HG03521 (cell line): Measurements from ENCODE around the gene FBXO9.
"Not testable (repeated sequence)": the region's sequence is repeated elsewhere in the genome, so short reads cannot be mapped to it uniquely, and the experiment has no call there.

Source experiments
- ATAC-seq: cut with Tn5 transposase; IDR thresholded peaks from one replicate; pipeline ENCODE4 v1.9.1; 2021; ENCODE audit warnings: mild to moderate bottlenecking, moderate library complexity; ENCODE audit not compliant: unreplicated experiment

FBXO9 gene

GRCh38 chr6:53045891-53046673, 19.1 kb upstream of the FBXO9 start:
- ATAC-seq: no peak

- peak; percentile 78 for ATAC-seq
These were observed 16.6 kb upstream of the FBXO9 start for GRCh38 chr6:53048431-53049195.

GRCh38 chr6:53049415-53049814, 15.8 kb upstream of the FBXO9 start:
- no peak for ATAC-seq

- ATAC-seq: not testable (repeated sequence)
These were observed 13.1 kb upstream of the FBXO9 start for GRCh38 chr6:53052152-53052551.

- no peak for ATAC-seq
These were observed 10.7 kb upstream of the FBXO9 start for GRCh38 chr6:53054532-53054931.

- no peak for ATAC-seq
These were observed 9.3 kb upstream of the FBXO9 start for GRCh38 chr6:53055873-53056272.

GRCh38 chr6:53056273-53056672, 8.9 kb upstream of the FBXO9 start:
- no peak for ATAC-seq

GRCh38 chr6:53058388-53059195, 6.6 kb upstream of the FBXO9 start:
- no peak for ATAC-seq

GRCh38 chr6:53059648-53060589, 5.3 kb upstream of the FBXO9 start:
- ATAC-seq: no peak

GRCh38 chr6:53062169-53062539, 3.0 kb upstream of the FBXO9 start:
- no peak for ATAC-seq

GRCh38 chr6:53064255-53064654, 949 bp upstream of the FBXO9 start:
- ATAC-seq: not testable (repeated sequence)

GRCh38 chr6:53064726-53065265, 408 bp upstream of the FBXO9 start:
- ATAC-seq: peak; percentile 72

- no peak for ATAC-seq
These were observed 843 bp downstream of the FBXO9 start for GRCh38 chr6:53066077-53066417.

- no peak for ATAC-seq
These were observed 1.9 kb downstream of the FBXO9 start for GRCh38 chr6:53066874-53067706.

- ATAC-seq: no peak
These were observed 2.7 kb downstream of the FBXO9 start for GRCh38 chr6:53067849-53068361.

GRCh38 chr6:53069427-53069826, 4.2 kb downstream of the FBXO9 start:
- ATAC-seq: no peak

- ATAC-seq: peak; percentile 54
These were observed 5.6 kb downstream of the FBXO9 start for GRCh38 chr6:53070806-53071205.

GRCh38 chr6:53074347-53074746, 9.1 kb downstream of the FBXO9 start:
- ATAC-seq: no peak

- no peak for ATAC-seq
These were observed 15.6 kb downstream of the FBXO9 start for GRCh38 chr6:53080813-53081212.
